GM12873 (cell line): ENCODE measurements around the gene MND1.

ENCODE experiments used
- TF ChIP-seq, protein P1 (sequence below): IDR thresholded peaks from 2 replicates; pipeline ENCODE4 v1.5.1; 2012; ENCODE audit warnings: low read depth, mild to moderate bottlenecking, moderate library complexity, low read length, control low read depth; ENCODE audit not compliant: insufficient read depth; ENCODE audit errors: missing control alignments

MND1 gene

GRCh38 chr4:153367092-153367491 is 22.6 kb downstream of the MND1 start:
- TF ChIP-seq, protein P1, sequence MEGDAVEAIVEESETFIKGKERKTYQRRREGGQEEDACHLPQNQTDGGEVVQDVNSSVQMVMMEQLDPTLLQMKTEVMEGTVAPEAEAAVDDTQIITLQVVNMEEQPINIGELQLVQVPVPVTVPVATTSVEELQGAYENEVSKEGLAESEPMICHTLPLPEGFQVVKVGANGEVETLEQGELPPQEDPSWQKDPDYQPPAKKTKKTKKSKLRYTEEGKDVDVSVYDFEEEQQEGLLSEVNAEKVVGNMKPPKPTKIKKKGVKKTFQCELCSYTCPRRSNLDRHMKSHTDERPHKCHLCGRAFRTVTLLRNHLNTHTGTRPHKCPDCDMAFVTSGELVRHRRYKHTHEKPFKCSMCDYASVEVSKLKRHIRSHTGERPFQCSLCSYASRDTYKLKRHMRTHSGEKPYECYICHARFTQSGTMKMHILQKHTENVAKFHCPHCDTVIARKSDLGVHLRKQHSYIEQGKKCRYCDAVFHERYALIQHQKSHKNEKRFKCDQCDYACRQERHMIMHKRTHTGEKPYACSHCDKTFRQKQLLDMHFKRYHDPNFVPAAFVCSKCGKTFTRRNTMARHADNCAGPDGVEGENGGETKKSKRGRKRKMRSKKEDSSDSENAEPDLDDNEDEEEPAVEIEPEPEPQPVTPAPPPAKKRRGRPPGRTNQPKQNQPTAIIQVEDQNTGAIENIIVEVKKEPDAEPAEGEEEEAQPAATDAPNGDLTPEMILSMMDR: no peak

DNA sequence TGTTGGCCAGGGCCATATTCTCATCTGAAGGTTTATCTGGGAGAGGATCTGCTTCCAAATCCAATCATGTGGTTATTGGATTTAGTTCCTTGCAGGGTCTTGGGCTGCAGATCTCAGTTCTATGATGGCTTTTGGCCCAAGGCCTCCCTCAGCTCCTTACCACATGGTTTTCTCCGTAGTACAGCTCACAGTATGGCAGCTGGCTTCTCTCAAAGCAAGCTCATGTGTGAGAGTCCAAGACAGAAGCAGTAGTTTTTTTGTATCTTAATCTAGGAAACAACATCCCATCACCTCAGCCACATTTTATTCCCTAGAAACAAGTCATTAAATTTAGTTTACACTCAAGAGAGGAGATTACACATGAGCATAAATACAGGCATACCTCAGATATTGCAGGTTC is 24.5 kb downstream of the MND1 start:
- TF ChIP-seq, protein P1: no peak

- TF ChIP-seq, protein P1: no peak
Observed at GRCh38 chr4:153371701-153372234, 27.3 kb downstream of the MND1 start.

DNA sequence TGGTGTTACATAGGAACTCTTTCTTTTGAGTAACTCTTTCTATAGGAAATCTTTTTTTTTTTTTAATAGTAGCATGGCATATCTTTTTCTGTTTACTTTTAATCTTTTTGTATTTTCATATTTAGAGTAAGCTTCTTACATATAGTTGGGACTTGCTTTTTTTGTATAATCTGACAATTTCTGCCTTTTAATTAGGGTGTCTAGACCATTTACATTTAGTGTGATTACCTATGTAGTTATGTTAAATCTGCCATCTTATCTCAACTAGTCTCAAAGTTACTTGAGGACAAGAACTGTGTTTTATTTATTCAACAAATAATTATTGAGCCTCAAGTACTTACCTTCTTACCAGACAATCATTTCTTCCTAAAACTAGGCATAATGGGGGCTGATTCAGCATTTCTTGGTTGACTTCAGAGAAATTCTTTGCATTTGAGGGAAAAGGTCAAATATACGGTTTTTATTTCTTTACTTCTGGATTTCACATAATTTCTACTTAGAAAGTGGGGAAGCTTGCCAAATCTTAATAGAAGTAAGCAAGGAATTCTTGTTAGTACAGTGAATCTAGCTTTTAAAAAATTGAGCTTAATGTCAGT is 28.6 kb downstream of the MND1 start:
- TF ChIP-seq, protein P1: no peak

- TF ChIP-seq, protein P1: no peak
Observed at GRCh38 chr4:153374442-153374841, 30.0 kb downstream of the MND1 start.

- TF ChIP-seq, protein P1: no peak
Observed at GRCh38 chr4:153375303-153375702, 30.8 kb downstream of the MND1 start.

GRCh38 chr4:153383131-153383530 is 38.6 kb downstream of the MND1 start:
- TF ChIP-seq, protein P1: no peak
